T-helper 17 cell (primary cell): Measurements from ENCODE around the gene DCDC2B. TPM values are rescaled to one million over a fixed set of nuclear protein-coding genes. Genes with fewer than 3 reads are reported as not detected.

ENCODE experiments used
- ATAC-seq: fragments of 150-1000 bp; cut with Tn5 transposase; 2 replicates; pipeline ENCODE4 v1.10.0; 2021; ENCODE audit warnings: mild to moderate bottlenecking, moderate library complexity
- DNase-seq, 3 donors: peaks; one replicate each; pipeline versions ENCODE4 v3.0.0 to v3.0.0-alpha.2; 2020 to 2021
- H3K9me3 ChIP-seq: one replicate; pipeline ENCODE4 v1.7.0; 2013; ENCODE audit warnings: low read length, mild to moderate bottlenecking; ENCODE audit not compliant: control insufficient read depth, poor library complexity, severe bottlenecking
- H3K27ac Mint-ChIP-seq: one replicate; pipeline ENCODE4 v1.8.0; 2022; ENCODE audit warnings: mild to moderate bottlenecking, moderate library complexity, mixed read lengths
- H3K27me3 Mint-ChIP-seq: one replicate; pipeline ENCODE4 v1.8.0; 2022; ENCODE audit warnings: mixed read lengths
- H3K36me3 Mint-ChIP-seq: one replicate; pipeline ENCODE4 v1.8.0; 2022; ENCODE audit warnings: low read depth, mixed read lengths
- H3K4me1 Mint-ChIP-seq: one replicate; pipeline ENCODE4 v1.8.0; 2022; ENCODE audit warnings: mild to moderate bottlenecking, mixed read lengths
- H3K4me3 Mint-ChIP-seq: one replicate; pipeline ENCODE4 v1.8.0; 2022; ENCODE audit warnings: mild to moderate bottlenecking, moderate library complexity, mixed read lengths
- total RNA-seq, 4 donors: library from RNA in 2 of 4; stranded (reverse) in 2 of 4; gene quantifications; one replicate each; pipeline ENCODE4 v1.2.3 and lab custom pipeline; 2022 to 2026

DCDC2B gene
- total RNA-seq, 2 donors from 2014 or later, result not detected

DNA sequence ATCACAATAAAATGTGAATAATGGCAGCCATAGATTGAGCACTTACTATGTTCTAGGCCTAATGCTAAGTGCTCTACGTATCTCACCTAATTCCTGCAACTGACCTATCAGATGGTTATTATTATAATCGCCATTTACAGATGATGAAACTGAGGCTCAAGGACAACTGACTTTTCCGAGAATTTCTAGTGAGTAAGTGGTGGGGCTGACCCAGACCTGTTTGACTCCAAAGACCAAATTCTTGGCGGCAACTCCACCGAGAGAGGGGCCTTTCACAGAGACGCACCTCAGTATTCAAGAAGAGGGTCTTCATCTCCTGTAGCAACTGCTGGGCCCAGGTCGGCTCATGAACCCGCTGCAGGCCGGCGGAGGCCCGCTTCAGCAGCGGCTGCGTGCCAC, 12.7 kb downstream of the DCDC2B start:
- no peaks in the 10 kb centered on the region for H3K36me3 Mint-ChIP-seq
- H3K27ac Mint-ChIP-seq, result peak overlapping the region; percentile 95
- peak overlapping the region; percentile 92 for H3K4me3 Mint-ChIP-seq
- H3K27me3 Mint-ChIP-seq, result no peaks in the 10 kb centered on the region
- ATAC-seq, result no peak
- DNase-seq, result no peak
- H3K4me1 Mint-ChIP-seq, result peaks cover 17% of the 10 kb centered on the region
- no peaks in the 10 kb centered on the region for H3K9me3 ChIP-seq

DNA sequence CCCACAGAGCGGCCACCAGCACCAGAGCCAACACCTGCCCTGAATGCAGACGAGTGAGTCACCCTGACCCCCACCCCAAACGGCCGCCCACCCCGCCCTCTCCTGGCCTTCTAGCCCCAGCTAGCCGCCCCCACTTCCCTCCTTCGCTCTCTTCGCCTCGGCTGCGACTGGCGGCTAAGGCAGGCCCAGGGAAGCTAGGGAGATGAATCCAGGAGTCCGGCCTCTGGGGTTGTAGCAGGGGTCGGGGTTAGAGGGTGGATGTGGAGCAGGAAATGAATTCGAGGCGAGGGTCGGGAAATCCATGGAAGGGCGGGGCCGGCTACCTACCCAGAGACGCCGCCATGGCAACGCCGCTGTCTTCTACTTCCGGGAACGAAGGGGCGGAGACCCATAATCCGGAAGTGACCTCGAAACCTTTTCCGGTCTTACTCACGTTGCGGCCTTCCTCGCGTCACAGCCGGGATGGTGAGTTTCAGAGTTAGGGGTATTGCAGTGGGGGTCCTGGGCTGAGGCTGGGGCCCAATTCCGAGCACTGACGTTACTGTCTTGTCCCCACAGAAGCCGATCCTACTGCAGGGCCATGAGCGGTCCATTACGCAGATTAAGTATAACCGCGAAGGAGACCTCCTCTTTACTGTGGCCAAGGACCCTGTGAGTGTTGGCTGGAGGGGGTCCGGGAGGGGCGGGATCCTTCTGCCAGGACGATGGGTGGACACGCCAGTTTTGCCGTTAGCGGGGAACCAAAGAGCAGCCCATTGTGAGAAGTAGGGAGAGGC, 13.3 kb downstream of the DCDC2B start, which contains the start of the genes EIF3I and TMEM234:
Gene EIF3I, plus strand, starts transcription at position 428 of the 776 bp plus-strand sequence. Its CDS starts 35 bp downstream, at position 463.
Gene TMEM234, minus strand, starts transcription at position 374 of the 776 bp plus-strand sequence. Its CDS starts 31 bp downstream, at position 343.
- H3K27ac Mint-ChIP-seq, result peak within 1 kb of the TSS; percentile 95
- peak; percentile 78 to 84 (median 78) for DNase-seq
- H3K9me3 ChIP-seq, result no peaks in the 10 kb centered on the region
- peaks cover 17% of the 10 kb centered on the region for H3K4me1 Mint-ChIP-seq
- H3K27me3 Mint-ChIP-seq, result no peaks in the 10 kb centered on the region
- peak within 1 kb of the TSS; percentile 92 for H3K4me3 Mint-ChIP-seq
- H3K36me3 Mint-ChIP-seq, result no peaks in the 10 kb centered on the region
- ATAC-seq, result peak; percentile 95

DNA sequence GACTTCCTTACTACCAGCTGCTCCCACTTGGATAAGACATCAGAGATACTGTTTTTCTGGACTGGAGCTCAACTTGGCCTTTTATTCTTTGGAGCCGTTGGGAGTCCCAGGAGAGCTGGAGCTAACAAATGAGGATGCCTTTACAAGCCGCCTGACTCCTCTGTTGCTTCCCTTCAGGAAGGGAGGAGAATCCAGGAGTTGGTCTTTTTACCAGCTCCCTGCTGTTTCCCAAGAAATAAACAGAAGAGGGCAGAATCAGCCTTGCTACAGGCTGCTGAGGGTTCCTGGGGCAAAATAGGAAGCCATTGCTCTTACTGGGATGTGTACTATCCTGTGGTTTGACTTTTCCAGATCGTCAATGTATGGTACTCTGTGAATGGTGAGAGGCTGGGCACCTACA, 14.8 kb downstream of the DCDC2B start:
- DNase-seq (no peak), ATAC-seq (no peak)
- Mint-ChIP-seq H3K4me1 (peaks cover 27% of the 10 kb centered on the region), H3K36me3 (peaks cover 3% of the 10 kb centered on the region), H3K27me3 (no peaks in the 10 kb centered on the region), H3K27ac (peak overlapping the region; percentile 95), H3K4me3 (peak overlapping the region; percentile 92)
- no peaks in the 10 kb centered on the region for H3K9me3 ChIP-seq

DNA sequence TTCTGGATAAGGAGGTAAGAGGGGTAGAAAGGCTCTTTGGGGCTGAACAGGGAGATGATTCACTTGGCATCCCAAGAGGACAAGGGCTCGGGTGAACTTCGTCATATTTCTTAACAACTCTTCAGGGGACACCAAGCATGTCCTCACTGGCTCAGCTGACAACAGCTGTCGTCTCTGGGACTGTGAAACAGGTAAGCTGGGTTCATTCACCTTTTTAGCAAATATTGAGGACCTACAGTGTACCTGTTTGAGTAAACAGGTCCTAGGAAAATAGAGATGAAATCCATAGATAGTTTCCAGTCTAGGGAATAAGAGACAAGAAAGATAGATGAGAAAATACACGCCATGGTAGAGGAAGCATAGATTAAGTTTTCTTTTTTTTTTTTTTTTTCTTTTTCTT, 15.4 kb downstream of the DCDC2B start:
- Mint-ChIP-seq H3K4me3 (peak overlapping the region; percentile 92), H3K36me3 (peaks cover 3% of the 10 kb centered on the region), H3K27ac (peak overlapping the region; percentile 95), H3K27me3 (no peaks in the 10 kb centered on the region), H3K4me1 (peaks cover 28% of the 10 kb centered on the region)
- no peaks in the 10 kb centered on the region for H3K9me3 ChIP-seq
- no peak for DNase-seq
- no peak for ATAC-seq

DNA sequence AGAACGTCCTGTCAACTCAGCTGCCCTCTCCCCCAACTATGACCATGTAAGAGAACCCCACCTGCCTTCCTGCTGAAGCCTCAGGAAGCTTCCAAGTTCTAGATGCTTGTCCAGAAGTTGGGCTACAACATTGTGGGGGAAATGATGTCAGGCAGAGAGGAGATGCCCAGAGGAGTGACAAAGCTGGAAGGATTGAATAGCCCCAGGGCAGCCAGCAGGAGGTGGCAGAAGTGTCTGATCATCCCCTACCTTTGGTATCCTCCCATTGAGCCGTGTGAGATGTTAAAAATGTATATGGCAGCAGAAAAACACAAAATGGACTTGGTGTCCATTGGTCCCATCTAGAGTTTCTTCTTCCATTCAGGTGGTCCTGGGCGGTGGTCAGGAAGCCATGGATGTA, 19.9 kb downstream of the DCDC2B start:
- H3K27ac Mint-ChIP-seq, result peak overlapping the region; percentile 77
- H3K4me1 Mint-ChIP-seq, result peaks cover 23% of the 10 kb centered on the region
- H3K9me3 ChIP-seq, result no peaks in the 10 kb centered on the region
- DNase-seq (no peak), ATAC-seq (no peak)
- H3K36me3 Mint-ChIP-seq, result peaks cover 3% of the 10 kb centered on the region
- no peaks in the 10 kb centered on the region for H3K27me3 Mint-ChIP-seq
- H3K4me3 Mint-ChIP-seq, result no peak overlapping the region

DNA sequence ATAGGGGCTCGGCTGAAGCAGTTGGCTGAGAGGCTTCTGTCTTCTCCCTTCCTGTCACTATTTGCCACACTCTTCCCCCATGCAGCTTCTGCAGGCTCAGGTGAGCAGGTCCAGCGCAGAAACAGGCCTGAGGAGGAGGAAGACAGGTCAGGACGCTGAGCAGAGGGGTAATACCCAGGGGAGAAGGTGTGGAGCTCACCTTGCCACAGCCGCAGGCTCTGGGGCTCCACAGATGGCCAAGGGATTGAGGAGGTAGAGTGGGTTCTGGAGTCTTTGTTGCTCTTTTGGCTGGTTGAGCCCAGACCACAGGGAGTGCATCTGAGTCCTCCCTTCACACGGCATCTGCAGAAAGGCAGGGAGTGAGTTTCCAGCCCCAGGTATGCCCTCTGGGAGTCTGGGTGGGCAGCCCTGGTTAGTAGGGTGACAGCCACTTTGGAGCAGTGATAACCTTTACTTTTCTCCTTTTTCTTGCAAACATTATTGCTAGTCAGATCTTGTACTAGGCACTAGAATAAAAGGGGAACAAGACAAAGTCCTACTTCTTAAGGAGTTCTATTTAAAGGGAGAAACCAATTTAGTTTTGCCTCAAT, 23.0 kb downstream of the DCDC2B start:
- H3K4me3 Mint-ChIP-seq, result no peak overlapping the region

DNA sequence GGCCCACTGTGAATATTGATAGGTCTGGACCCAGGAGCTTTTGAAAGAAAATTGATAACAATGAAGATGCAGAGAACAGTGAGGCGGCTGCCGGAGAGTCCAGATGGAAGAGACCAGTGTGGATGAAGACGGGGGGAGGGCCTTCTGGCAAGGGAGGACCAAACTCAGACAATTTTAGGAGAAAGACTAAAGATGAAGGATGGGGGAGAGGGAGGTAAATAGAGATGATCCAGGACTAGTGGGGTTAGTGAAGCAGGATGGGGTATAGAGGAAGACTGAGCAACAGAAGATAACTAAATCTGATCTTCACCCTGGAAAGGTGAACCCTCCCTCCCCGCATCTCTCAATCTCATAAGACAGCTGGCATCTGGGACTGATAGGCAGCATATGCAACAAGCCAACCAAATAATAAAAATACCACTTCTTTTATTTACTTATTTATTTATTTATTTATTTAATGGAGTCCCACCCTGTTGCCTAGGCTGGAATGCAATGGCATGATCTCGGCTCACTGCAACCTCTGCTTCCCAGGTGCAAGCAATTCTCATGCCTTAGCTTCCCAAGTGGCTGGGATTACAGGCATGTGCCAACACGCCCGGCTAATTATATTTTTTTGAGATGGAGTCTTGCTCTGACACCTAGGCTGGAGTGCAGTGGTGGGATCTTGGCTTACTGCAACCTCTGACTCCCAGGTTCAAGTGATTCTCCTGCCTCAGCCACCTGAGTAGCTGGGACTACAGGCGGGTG, 23.8 kb downstream of the DCDC2B start:
- ATAC-seq, result no peak
- H3K9me3 ChIP-seq, result no peaks in the 10 kb centered on the region
- peak overlapping the region; percentile 73 for H3K27ac Mint-ChIP-seq
- DNase-seq, result no peak
- H3K36me3 Mint-ChIP-seq, result peaks cover 2% of the 10 kb centered on the region
- peaks cover 14% of the 10 kb centered on the region for H3K4me1 Mint-ChIP-seq
- no peak overlapping the region for H3K4me3 Mint-ChIP-seq
- no peaks in the 10 kb centered on the region for H3K27me3 Mint-ChIP-seq

More for the DNA sequence above, 23.0 kb downstream of the DCDC2B start:
- Mint-ChIP-seq H3K27ac (peak overlapping the region; percentile 73), H3K27me3 (no peaks in the 10 kb centered on the region), H3K36me3 (peaks cover 3% of the 10 kb centered on the region), H3K4me1 (peaks cover 16% of the 10 kb centered on the region)
- ATAC-seq, result no peak
- H3K9me3 ChIP-seq, result no peaks in the 10 kb centered on the region
- no peak for DNase-seq

DNA sequence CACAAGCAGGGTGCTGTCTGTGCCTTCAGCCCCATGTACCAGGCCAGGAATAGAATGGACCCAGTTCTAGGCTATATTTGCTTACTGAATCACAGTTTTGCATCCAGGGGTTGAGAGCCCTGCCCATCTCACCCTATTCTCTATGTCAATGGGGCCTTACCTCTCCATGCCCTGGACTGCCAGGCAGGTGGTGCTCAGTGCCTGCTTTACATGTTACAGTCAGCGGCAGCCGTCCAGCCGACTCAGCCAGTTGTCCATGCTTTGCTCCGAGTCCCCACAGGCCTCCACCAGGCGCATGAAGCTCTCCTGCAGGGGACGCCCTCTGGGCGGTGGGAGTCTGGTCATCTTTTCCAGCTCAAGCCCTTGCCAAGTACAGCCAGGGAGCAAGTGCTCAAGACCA, 25.9 kb downstream of the DCDC2B start:
- Mint-ChIP-seq H3K36me3 (no peaks in the 10 kb centered on the region), H3K4me3 (no peak overlapping the region), H3K27ac (no peak overlapping the region), H3K4me1 (peaks cover 8% of the 10 kb centered on the region), H3K27me3 (no peaks in the 10 kb centered on the region)
- DNase-seq (no peak), ATAC-seq (no peak)
- no peaks in the 10 kb centered on the region for H3K9me3 ChIP-seq

DNA sequence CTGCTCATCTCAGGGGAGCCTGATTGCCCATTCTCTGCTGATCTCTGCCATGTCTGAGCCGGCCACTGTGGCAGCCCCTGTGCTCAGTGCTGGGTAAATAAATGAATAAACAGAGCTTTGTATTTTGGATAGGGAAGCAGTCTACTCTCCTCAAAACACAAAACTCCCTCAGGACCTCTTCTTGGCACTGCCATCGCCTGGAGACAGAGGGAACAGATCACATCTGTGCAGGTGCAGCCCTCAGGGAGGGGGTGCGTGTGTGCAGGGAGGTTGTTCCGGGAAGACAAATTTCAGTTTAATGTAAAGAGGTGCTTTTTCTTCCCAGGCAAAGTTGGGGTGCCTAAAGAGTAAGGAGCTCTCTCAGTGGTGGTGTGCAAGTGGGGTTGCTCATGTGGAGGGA, 30.4 kb downstream of the DCDC2B start:
- no peak overlapping the region for H3K27ac Mint-ChIP-seq
- peaks cover 16% of the 10 kb centered on the region for H3K4me1 Mint-ChIP-seq

DNA sequence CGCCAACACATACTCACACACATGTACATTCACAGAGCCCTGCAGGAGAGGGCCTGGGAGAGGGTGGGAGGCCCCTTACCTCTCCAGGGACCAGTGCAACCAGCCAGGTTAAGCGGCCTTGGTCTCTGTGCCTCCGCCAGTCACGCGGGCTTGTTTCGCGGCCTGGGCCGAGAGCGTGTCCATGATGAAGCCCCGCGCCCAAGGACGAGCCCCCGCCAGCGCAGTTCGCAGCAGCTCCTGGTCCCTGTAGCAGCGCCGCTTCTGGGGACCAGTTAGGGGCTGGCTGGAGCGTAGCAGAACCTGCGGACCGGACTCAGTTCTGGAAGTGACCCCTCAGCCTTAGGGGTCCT, 30.9 kb downstream of the DCDC2B start:
- peaks cover 16% of the 10 kb centered on the region for H3K4me1 Mint-ChIP-seq
- H3K27me3 Mint-ChIP-seq, result no peaks in the 10 kb centered on the region
- no peaks in the 10 kb centered on the region for H3K9me3 ChIP-seq
- H3K27ac Mint-ChIP-seq, result no peak overlapping the region
- no peak for DNase-seq
- no peak for ATAC-seq
- no peaks in the 10 kb centered on the region for H3K36me3 Mint-ChIP-seq
- peak overlapping the region; percentile 91 for H3K4me3 Mint-ChIP-seq

More for the DNA sequence above, 30.4 kb downstream of the DCDC2B start:
- H3K36me3 Mint-ChIP-seq, result no peaks in the 10 kb centered on the region
- peak overlapping the region; percentile 91 for H3K4me3 Mint-ChIP-seq
- ATAC-seq, result no peak
- no peaks in the 10 kb centered on the region for H3K27me3 Mint-ChIP-seq
- no peak for DNase-seq
- H3K9me3 ChIP-seq, result no peaks in the 10 kb centered on the region

DNA sequence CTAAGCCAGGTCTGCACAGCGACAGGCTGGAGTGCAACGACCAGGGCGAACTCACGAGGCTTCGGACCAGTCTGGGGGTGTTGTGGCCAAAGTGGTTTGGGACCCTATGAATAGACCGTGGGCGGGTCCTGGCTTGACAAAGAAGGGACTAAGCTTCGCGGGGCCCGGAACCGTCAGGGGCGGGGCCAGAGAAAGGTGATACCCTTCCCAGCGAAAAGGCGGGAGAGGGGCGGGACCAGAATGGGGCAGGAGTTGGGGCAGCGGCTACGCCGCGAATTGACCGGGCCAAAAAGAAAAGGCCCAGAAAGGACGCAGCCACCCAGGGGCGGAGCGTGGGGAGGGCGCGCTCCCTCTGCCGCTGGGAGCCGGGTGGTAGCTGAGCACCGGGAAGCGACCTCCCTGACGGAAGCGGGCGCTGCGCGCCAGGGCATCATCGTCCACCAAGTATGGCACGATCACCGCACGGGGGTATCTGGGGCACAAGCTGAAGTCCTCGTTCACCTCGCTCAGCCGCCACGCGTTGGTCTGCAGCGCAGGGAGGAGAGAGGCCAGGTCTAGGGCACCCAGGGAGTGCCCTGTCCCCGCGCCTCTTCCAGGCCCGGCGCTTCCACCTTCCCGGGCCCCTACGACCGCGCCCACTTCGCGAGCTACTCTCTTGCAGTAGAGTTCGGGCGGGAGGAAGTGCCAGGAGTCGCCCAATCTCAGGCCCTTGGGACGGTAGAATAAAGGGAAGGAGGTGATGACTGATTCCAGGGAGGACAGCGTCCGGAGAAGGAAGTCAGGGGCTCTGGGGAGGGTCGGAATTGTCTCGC, 31.5 kb downstream of the DCDC2B start:
- Mint-ChIP-seq H3K4me1 (peaks cover 16% of the 10 kb centered on the region), H3K36me3 (no peaks in the 10 kb centered on the region), H3K27ac (peak overlapping the region; percentile 72), H3K4me3 (peak overlapping the region; percentile 91), H3K27me3 (no peaks in the 10 kb centered on the region)
- H3K9me3 ChIP-seq, result no peaks in the 10 kb centered on the region
- ATAC-seq (peak; percentile 73), DNase-seq (peak; percentile 29 to 62 (median 58))

DNA sequence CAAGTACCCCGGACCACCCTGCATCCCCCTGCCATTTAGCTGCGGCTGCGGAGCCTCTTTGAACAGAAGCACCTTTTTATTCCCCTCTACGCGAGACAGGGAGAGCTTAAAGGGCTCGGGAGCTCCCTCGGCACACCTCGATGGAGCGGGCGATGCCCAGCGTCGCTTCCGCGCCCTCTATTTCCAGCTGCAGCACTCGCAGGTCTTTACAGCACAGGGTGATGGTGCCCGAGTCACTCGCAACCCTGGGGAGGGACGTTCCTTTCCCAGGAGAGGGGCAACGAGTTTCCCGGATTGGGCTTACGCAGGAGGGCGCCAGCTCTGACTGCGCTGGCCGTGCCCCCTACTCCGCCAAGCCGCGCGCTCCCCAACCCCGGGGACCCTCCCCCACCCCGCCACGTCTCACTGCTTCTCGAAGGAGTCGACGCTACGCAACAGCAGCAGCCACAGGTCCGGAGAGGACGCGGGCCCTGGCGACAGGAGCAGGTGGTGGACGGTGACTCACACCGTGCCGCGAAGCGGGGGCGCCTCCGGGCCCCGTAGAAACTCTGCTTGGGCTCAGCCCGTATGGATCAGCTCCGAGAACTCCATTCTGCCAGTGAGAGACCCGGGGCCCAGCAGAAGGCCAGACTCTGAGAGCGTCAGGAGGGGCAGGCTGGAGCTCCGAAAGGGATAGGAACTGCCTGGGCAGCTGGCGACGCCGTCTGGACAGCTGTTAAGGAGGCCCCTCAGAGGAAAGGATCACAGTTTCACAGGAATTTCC, 32.3 kb downstream of the DCDC2B start:
- Mint-ChIP-seq H3K36me3 (no peaks in the 10 kb centered on the region), H3K4me1 (peaks cover 16% of the 10 kb centered on the region), H3K4me3 (peak overlapping the region; percentile 91), H3K27me3 (no peaks in the 10 kb centered on the region), H3K27ac (peak overlapping the region; percentile 89)
- no peaks in the 10 kb centered on the region for H3K9me3 ChIP-seq
- ATAC-seq, result peak; percentile 81
- DNase-seq, result peak; percentile 20 to 33 (median 21)
